NCI-H446 (cell line): ENCODE data around the gene COX19.
"Not testable (repeated sequence)": the region's sequence is repeated elsewhere in the genome, so short reads cannot be mapped to it uniquely, and the experiment has no call there.

ENCODE experiments used
- DNase-seq, 2 experiments: peaks; one replicate each; lab custom pipeline; 2025; lab: John Stamatoyannopoulos, UW

The COX19 gene

DNA sequence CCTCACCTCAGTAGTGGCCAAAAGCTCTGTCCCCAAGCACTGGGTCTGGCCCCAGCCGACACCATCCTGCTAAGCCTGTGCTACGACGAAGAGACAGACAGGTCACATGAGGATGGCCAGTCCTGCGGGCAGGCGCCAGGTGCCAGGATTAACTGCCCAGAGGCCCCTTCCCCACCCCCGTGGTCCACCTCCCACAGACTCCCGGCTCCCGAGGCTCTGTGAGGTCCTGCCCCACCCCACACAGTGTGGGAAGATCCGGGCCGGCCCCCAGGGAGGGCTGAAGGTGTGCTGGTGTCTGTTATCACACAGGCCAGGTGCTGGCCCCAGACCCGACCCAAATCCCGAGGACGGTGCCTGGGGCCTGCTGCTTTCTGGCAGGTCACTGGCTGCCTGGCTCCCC is 34.9 kb upstream of the COX19 start:
- no peak for DNase-seq

DNA sequence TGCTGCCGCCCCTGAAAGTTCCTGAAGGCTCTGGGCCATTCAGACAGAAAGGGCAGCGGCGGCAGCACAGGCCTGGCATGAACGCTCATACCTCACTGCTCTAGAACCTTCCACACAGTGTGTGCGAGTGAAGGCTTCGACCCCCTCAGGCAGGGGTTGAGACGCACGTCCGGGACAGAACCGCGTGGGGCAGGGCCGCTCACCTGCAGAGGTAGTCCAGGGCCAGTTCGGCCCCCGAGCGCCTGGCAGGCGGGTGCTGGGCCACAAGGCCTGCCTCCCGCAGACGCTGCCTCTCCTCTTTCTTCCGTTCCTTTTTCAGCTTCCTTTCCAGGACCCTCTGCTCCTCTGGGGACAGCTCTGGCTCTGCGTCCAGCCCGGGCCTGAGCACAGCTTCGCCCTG is 34.4 kb upstream of the COX19 start:
- DNase-seq = no peak

DNA sequence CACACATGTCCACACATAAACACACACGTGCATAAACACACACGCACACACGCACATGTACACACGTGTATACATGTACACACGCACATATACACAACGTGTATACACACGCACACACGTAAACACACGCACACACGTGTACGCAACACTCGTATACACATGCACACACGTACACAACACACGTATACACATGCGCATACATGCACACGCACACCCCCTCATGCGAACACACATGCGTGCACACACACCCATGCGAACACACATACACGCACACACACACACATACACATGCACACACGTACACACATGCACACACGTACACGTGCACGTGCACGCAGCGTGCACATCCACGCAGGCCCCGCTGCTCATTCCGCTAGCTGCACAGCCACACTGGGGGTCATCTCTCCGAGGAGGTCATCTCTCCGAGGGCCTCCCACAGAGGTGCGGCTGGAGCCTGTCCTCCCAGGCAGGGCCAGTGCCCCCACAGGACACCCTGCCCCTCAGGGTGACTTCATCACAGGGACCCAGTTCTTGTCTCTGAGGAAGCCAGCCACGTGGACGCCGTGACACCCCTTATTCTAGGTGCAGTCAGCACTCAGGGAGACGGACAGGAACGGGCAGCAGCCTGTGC is 33.5 kb upstream of the COX19 start:
- DNase-seq = no peak

DNA sequence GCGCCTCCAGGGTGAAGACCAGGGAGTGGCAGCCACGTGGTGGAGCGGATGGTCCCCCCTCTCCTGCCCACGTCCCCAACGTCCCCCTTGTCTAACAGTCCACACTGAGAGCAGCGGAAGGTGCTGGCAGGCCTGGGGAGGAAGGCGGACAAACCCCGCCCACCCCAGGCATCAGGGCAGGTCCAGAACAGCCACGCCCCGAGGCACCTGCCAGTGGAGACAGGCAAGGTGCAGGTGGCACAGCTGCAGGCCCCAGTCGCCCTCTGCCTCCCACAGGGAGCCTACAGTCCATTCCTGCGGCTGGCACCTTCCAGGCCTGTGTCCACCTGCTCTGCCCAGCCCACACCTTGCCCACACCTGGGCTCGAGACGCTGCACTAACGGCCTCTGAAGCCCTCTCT is 32.6 kb upstream of the COX19 start:
- no peak for DNase-seq

DNA sequence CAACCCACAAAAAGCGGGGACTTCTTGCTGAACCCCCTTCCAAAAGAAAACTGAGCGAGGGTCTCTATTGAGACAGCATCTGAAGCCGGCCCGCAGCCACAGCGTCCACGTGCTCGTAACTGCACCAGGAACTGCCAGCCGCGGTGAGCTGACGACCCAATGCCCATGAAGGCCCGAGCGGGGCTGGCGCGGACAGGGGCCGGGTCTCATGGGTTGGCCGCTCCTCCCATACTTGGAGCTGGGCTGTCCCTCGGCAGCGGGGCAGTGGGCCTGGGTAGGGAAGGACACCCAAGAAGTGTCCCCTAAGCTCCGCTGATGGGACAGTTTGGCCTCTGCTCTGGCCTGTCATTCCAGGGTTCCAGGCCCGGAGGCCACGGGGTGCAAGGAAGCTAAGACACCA is 30.0 kb upstream of the COX19 start:
- DNase-seq = no peak

DNA sequence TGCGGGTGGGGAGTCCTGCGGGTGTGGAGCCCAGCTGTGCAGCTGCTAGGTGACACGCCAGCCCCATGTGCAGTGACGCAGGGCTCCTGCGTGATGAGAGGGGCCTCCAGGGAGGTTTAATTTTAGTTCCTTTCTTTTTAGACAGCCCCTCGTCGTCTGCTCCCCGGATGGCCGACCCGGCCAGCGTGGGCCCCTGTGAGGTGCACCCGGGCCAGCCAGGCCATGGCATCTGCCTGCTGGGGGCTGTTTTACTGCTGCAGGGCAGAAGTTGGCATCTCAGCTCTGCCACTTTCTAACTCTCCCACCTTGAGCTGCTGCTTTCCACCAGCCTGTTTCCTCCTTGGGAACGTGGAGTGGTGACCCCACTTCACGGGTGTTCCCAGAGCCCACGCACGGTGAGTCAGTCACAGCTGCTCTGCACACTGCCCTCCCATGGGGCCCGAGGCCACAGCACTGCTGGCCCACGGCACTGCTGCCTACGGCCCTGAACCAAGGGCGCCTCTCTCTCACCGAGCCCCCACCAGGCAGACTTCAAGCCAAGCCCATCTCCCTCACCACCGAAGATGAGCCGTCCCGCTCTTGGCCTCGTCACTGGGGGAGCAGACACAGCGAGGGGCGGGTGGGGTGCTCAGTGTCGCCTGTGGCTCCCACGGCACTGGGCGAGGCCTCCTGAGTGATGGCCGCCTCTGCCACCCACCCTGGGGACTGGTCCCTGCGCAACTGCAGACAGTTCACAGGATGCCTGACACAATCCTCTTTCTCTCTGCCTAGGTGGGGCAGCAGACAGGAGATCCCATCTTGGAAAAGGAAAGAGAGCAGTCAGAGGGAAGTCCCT is 28.9 kb upstream of the COX19 start:
- no peak for DNase-seq

DNA sequence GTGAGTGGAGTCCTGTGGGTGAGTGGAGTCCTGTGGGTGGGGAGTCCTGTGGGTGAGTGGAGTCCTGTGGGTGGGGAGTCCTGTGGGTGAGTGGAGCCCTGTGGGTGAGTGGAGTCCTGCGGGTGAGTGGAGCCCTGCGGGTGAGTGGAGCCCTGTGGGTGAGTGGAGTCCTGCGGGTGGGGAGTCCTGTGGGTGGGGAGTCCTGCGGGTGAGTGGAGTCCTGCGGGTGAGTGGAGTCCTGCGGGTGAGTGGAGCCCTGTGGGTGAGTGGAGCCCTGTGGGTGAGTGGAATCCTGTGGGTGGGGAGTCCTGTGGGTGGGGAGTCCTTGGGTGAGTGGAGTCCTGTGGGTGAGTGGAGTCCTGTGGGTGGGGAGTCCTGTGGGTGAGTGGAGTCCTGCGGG is 27.1 kb upstream of the COX19 start:
- DNase-seq = not testable (repeated sequence)

DNA sequence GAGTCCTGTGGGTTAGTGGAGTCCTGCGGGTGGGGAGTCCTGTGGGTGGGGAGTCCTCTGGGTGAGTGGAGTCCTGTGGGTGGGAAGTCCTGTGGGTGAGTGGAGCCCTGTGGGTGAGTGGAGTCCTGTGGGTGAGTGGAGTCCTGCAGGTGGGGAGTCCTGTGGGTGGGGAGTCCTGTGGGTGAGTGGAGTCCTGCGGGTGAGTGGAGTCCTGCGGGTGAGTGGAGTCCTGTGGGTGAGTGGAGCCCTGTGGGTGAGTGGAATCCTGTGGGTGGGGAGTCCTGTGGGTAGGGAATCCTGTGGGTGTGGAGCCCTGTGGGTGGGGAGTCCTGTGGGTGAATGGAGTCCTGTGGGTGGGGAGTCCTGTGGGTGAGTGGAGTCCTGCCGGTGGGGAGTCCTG is 26.7 kb upstream of the COX19 start:
- DNase-seq = not testable (repeated sequence)

DNA sequence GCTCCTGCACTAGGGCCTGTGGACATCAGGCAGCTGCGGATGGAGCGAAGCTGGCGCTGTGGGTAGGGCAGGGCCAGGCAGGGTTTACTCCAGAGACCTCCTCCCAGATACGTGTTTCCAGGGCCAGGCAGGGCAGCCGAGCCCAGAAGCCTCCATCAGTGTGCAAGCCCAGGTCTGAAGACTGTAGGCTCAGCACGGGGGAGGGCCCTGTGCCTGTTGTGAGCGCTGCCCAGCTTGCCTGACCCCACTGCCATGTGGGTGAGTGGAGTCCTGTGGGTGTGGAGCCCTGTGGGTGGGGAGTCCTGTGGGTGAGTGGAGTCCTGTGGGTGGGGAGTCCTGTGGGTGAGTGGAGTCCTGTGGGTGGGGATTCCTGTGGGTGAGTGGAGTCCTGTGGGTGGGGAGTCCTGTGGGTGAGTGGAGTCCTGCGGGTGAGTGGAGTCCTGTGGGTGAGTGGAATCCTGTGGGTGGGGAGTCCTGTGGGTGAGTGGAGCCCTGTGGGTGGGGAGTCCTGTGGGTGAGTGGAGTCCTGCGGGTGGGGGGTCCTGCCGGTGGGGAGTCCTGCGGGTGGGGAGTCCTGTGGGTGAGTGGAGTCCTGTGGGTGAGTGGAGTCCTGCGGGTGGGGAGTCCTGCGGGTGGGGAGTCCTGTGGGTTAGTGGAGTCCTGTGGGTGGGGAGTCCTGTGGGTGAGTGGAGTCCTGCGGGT is 25.9 kb upstream of the COX19 start:
- not testable (repeated sequence) for DNase-seq

DNA sequence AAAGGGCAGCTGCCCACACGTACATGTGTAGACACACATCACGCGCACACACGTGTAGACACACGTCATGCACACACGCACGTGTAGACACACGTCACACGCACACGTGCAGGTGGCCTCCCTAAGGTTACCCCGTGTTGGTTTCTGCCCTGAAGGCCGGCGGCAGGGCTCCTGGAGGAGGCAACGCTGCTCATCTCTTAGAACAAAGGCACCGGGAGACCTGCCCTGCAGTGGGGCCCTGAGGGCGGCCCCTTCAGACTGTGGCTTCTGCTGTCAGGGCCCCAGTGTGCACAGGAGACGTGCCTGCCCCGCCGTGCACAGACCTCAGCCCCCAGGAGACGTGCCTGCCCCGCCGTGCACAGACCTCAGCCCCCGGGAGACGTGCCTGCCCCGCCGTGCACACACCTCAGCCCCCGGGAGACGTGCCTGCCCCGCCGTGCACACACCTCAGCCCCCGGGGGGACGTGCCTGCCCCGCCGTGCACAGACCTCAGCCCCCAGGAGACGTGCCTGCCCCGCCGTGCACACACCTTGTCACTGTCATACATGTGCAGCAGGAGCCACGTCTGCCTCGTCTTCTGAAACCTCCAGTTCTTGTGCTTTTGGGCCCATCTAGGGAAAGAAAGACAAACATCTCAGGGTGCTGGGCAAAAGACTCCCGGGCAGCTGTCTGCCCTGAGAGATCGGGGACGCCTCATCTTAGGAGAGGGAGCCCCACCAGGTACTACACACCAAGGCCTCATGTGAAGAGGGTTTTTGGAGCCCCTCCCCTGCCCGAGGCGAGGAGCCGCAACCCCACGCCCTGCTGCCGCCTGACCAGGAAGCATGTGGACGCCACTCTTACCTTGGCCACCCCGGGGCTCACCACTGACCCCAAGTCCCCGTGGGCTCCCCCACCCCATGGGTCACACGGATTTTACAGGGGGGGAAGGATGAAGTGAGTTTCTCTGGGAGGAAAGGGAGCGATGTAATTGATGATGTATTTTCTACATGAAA is 24.9 kb upstream of the COX19 start:
- no peak for DNase-seq

DNA sequence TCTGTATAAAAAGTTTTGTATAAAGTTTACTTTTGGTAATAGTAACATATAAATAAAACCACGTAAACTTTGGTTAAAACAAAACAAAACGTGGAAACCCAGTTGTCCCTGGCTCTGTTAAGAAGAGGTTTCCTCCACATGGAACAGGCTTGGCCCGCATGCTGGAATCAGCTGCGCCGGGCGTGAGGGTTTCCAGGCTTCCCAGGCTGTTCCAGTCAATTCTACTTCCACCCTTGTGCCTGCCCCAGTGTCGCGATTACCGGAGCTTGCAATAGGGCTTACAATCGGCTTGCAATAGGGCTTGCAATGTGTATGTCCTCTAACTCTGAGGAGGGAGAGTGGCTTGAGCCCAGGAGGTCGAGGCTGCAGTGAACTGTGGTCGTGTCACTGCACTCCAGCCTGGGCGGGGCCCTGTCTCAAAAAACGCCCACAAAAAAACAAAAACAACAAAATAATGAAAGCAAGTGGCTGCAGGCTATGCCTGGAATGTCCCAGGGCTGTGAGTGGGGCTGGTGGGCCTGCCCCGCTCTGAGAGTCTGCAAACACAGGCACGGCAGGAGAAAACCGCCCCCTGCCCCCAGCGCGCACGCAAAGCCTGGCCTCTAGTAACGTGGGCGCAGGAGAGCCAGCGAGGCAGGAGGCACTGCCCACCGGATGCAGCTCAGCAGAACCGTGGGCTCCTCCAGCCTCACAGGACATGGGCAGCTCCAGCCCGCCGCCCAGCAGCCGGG is 24.0 kb upstream of the COX19 start:
- DNase-seq = no peak

DNA sequence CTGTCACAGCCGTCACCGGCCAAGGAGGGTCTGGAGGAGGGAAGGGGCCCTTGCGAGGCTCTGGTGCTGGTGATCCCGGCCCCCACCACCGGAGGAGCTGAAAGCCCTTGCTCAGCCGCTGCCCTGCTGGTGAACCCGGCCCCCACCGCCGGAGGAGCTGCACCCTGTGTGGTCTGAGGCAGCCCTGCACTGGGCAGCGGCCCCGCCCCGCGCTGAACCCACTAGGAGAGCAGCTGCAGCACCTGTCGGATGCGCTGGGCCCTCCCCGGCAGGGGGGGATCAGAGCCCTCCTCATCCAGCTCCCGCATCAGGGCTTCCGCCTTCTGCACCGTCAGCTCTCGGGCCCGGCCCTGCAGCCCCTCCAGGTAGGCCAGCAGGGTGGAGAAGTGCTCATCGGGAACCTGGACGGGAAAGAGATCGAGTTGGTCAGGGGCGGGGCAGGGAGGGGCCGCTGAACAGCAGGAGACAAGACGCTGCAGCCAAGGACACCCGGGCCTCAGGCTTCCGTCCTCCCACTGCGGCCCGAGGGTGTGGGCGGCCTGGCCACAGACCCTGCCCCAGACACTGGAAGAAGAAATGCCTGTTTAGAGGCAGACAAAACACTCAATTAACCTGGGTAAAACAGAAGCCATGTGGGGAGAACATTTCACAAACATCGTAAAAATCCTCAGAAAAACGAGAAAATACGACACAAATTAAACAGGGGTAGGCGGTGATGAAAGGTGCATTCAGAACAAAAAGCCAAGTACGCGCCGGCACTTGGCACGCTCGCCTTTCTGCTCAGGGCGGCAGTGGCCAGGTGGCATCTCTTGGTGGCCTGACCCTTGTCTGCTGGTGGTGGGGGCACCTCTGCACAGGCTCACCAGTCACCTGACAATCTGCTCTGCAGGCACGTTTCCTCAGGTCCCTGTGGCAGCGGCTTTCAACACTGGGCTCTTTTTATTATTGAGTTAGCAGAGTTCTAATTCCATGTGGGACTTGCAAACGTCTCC is 22.4 kb upstream of the COX19 start:
- DNase-seq = no peak

DNA sequence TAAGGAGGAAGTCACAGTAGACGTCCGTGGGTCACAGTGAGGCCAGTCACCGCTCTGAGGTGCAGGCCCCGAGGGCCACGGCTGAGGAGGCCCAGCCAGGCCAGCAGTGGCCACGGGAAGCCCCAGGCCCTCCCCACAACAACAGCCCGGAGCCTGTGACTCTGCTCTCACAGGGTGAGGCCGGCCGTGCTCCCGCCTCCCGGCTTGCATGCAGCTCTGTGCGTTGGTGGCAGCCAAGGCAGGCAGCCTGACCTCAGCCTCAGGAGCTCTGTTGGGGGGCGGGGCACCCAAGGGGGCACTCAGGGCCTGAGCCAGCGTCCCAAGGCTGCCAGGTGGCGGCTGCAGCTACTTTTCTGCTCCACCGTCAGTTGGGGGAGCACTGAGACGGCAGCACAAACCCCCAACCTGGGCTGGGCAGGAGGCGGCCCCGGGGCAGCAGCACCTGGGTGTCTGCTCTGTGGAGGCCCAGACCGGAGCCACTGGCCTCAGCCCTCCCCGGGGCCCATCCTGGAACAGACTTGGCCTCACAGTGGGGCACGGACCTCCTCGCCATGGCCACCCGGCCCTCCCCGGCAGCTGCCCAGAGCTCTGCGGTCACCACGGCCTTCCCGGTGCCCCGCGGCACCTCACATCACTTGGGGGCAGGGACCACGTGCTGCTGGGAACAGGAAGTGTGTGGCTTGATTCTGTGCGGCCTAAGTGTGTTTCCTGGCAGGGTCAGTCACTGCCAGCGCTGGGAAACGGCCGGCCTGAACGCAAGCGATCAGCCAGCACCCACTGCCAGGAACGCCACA is 20.9 kb upstream of the COX19 start:
- DNase-seq = no peak

DNA sequence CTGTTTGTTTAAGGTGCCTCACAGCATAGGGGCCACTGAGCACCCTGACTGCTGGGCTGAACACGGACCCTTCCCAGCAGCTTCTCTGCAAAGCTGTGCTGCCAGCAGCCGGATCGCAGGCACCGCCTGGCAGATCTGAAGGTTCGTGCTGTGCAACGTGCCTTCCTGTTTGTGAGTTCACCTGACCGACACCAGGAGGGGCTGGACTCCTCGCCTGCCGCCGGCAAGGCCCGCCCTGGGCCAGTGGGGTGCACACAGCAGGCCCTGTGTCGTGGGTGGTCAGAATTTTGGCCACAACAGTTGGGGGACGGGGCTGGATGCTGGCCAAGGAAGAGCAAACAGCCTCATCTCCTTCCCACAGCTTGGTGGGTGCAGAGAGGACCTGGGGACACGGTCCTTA is 20.2 kb upstream of the COX19 start:
- no peak for DNase-seq

DNA sequence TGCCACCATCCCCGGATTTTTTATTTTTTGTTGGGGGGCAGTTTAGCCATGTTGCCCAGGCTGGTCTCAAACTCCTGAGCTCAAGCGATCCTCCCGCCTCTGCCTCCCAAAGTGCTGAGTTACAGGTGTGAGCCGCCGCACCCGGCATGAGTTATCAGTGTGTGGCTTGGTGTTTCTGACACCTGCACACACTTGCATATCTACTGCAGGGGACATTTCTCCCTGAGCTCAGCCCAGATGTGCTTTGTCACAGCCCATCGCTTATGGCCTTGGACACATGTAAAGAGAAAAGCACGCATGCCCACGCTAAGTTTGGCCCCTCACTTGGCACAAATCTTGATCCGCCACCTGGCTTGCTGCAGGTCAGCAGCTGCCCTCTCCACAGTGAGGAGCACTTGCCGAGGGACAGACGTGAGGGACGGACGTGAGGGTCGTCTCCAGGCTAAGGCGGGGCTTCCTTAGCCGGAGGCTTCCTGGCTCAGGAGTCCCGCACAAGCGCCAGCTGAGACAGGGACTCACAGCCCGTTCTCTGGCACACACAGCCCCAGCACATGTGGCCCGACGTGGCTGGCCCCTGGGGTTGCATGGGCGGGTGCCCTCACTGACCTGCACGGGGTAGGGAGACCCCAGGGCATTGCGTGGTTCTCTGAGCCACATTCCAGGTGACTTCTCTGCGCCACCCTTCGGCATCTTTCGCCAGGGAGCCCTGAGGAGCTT is 19.4 kb upstream of the COX19 start:
- no peak for DNase-seq

DNA sequence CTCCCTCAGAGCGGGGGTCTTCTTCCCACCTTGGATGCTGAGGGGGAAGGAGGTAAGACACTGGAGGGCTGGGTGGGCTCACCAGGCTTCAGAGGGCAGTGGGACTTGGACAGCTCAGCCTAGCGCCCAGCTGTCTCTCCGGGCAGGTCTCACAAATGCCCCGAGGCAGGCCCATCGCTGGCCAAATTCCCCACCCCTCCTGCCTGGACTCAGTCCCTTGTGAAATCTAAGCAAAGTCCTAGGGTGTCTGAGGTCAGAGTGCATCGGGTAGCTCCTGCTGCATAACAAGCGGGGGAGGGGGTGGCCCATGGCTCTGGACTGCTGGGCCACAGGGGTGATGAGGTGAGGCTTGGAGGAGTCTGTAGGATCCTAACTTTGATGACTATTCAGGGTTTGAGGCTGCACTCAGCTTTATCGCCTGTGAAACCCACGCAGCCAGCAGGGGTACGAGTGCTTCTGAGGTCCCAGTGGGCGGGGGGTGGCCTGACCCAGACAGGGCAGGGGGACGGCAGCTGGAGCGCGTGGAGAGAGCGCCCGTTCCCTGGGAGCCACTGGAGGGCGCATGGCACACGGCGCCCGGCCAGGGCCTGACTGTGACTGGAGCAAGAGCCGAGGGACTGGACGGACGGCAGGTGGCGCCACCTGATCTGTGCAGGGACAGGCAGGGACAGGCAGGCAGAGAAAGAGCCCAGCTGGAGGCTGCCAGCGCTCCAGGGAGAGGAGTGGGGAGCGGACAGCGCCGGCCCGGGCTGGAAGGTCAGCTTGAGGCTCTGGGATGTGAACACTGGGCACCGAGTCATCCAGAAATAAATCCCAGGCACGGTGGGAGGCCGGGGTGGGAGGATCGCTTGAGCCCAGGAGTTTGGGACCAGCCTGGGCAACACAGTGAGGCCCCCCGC is 17.6 kb upstream of the COX19 start:
- peak; percentile 93 to 96 for DNase-seq
